Stomach (tissue), 4 donors: ENCODE data around the gene GSC.
"Not testable (repeated sequence)": the region's sequence is repeated elsewhere in the genome, so short reads cannot be mapped to it uniquely, and the experiment has no call there.

Source experiments
- POLR2A ChIP-seq, 4 donors: fragments of 450-650 bp; IDR thresholded peaks; one replicate each; pipeline ENCODE4 v1.6.1; 2016; ENCODE audit warnings: antibody characterized with exemption in 4 of 4, control low read depth in 2 of 4, mild to moderate bottlenecking in 1 of 4, moderate library complexity in 1 of 4
- TF ChIP-seq, protein P1 (sequence below), 7 experiments: fragments of 450-650 bp in 4 of 7; fragments of 200-600 bp in 3 of 7; sonication (generic) in 3 of 7; IDR thresholded peaks; one replicate each; pipeline ENCODE4 v1.5.1; 2016 to 2019; ENCODE audit warnings: antibody characterized with exemption in 7 of 7, control low read depth in 2 of 7, mild to moderate bottlenecking in 1 of 7

DNA sequence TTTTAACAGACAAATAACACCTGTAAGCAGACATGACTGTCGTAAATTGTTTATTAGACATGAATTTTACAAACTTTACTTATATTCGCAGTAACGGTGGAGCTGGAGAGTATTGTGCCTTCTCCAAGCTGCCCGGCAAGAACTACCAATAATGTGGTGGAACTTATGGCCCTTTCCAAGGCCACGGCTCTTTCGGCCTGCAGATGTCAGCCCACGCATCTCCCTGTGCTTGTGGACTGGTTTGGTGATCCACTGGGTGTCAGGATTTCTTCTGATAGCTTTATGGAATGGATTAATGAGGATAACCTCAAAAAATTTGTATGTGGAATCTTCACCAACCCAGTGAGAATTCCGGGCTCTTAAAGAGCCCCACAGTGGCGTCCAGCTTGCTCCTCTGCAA lies 30.9 kb upstream of the GSC start:
- TF ChIP-seq POLR2A (IDR thresholded peaks at IDR 0.05) = not testable (repeated sequence)
- TF ChIP-seq, protein P1, sequence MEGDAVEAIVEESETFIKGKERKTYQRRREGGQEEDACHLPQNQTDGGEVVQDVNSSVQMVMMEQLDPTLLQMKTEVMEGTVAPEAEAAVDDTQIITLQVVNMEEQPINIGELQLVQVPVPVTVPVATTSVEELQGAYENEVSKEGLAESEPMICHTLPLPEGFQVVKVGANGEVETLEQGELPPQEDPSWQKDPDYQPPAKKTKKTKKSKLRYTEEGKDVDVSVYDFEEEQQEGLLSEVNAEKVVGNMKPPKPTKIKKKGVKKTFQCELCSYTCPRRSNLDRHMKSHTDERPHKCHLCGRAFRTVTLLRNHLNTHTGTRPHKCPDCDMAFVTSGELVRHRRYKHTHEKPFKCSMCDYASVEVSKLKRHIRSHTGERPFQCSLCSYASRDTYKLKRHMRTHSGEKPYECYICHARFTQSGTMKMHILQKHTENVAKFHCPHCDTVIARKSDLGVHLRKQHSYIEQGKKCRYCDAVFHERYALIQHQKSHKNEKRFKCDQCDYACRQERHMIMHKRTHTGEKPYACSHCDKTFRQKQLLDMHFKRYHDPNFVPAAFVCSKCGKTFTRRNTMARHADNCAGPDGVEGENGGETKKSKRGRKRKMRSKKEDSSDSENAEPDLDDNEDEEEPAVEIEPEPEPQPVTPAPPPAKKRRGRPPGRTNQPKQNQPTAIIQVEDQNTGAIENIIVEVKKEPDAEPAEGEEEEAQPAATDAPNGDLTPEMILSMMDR (IDR thresholded peaks at IDR 0.05) = not testable (repeated sequence)
